Vagina (tissue), 2 donors: Measurements from ENCODE around the gene TRMT112.

Source experiments
- CTCF ChIP-seq, 3 experiments: fragments of 450-650 bp in 2 of 3; fragments of 200-600 bp in 1 of 3; sonication (generic) in 1 of 3; IDR thresholded peaks; one replicate each; pipeline ENCODE4 v1.5.1; 2017 to 2019; ENCODE audit warnings: antibody characterized with exemption in 3 of 3, mild to moderate bottlenecking in 2 of 3, moderate library complexity in 2 of 3
- POLR2A ChIP-seq, 2 donors: fragments of 450-650 bp; IDR thresholded peaks; one replicate each; pipeline ENCODE4 v1.6.1; 2017; ENCODE audit warnings: antibody characterized with exemption in 2 of 2, mild to moderate bottlenecking in 2 of 2, moderate library complexity in 2 of 2

DNA sequence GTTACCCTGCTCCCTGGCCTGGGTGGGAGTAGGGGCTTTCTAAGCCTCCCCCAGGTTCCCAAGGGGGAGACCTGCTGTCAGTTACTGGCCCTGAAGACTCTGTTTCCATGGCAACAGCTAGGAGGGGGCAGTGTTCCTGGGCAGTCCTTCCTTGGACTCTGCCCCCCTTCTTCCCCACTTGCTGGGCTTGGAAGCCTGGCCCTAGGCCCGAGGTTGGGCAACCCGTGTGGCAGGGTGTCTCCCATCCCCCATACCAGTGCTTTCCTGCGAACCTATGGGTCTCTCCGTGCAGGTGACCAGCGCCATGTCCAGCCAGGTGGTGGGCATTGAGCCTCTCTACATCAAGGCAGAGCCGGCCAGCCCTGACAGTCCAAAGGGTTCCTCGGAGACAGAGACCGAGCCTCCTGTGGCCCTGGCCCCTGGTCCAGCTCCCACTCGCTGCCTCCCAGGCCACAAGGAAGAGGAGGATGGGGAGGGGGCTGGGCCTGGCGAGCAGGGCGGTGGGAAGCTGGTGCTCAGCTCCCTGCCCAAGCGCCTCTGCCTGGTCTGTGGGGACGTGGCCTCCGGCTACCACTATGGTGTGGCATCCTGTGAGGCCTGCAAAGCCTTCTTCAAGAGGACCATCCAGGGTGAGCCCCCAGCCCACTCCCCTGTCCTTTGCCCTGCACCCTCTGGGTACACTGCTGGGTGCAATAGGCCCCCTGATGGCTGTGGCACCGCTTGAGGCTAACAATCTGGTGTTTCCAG, 10.3 kb downstream of the TRMT112 start:
- TF ChIP-seq CTCF (IDR thresholded peaks at IDR 0.05) = no peak
- TF ChIP-seq POLR2A (IDR thresholded peaks at IDR 0.05) = no peak
